Tibial nerve (tissue), 4 donors: Measurements from ENCODE around the gene LRSAM1.

Experiments used
- CTCF ChIP-seq, 5 experiments: fragments of 200-600 bp in 3 of 5; fragments of 450-650 bp in 2 of 5; sonication (generic) in 3 of 5; IDR thresholded peaks; one replicate each; pipeline ENCODE4 v1.5.1; 2016 to 2019; ENCODE audit warnings: antibody characterized with exemption in 5 of 5, mild to moderate bottlenecking in 3 of 5, moderate library complexity in 2 of 5
- EP300 ChIP-seq, 2 donors: sonication (generic); formaldehyde crosslinking; IDR thresholded peaks; one replicate each; pipeline ENCODE4 v1.6.1; 2017; ENCODE audit warnings: antibody characterized with exemption in 2 of 2, mild to moderate bottlenecking in 1 of 2

DNA sequence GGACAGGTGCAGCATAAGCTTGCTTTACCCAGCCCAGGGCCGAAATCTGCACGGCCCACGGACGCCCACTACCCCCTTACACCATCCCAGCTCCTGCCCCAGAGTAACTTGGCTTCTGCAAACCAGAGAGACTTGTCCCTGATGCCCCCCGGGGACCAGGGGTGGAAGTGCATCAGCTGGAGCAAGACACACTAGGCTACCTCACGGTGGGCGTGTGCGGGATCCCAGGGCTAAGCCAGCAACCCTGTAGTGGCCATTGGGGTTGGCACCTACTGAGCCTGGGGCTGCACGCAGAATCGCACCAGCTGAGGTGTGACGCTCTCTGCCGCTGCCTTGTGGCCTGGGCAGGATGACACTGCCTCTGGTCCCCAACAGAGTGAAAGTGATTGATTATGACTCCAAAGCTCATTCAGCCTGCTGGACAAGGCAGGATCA is 33.3 kb upstream of the LRSAM1 start:
- TF ChIP-seq CTCF (IDR thresholded peaks at IDR 0.05) (no peak), EP300 (IDR thresholded peaks at IDR 0.05) (no peak)
